Subcutaneous adipose tissue (tissue), 4 donors: Measurements from ENCODE around the gene GRM7. TPM values are rescaled to one million over a fixed set of nuclear protein-coding genes. Genes with fewer than 3 reads are reported as not detected.

ENCODE experiments used
- CTCF ChIP-seq: fragments of 450-650 bp; IDR thresholded peaks from one replicate; pipeline ENCODE4 v1.5.1; 2016; ENCODE audit warnings: low read depth, mild to moderate bottlenecking, control low read depth, antibody characterized with exemption, moderate library complexity
- total RNA-seq, 4 donors: library from RNA; depleted of rRNA; stranded (reverse); fragments of >200 nt; gene quantifications; one replicate each; pipeline ENCODE4 v1.1.0, GENCODE V29; 2016

The GRM7 gene
- total RNA-seq, 4 donors from 2014 or later, result 0.16 to 1.2 (median 0.90) TPM

GRCh38 chr3:7620401-7620800 is 759.5 kb downstream of the GRM7 start:
- no peak for TF ChIP-seq CTCF

GRCh38 chr3:7621046-7621630 is 760.2 kb downstream of the GRM7 start:
- no peak for TF ChIP-seq CTCF

- no peak for TF ChIP-seq CTCF
Measured at GRCh38 chr3:7621651-7622050, 760.7 kb downstream of the GRM7 start.

GRCh38 chr3:7625021-7625420 is 764.1 kb downstream of the GRM7 start:
- no peak for TF ChIP-seq CTCF

- no peak for TF ChIP-seq CTCF
Measured at GRCh38 chr3:7630351-7630911, 769.5 kb downstream of the GRM7 start.

- no peak for TF ChIP-seq CTCF
Measured at GRCh38 chr3:7630925-7631324, 770.0 kb downstream of the GRM7 start.

GRCh38 chr3:7632305-7632704 is 771.4 kb downstream of the GRM7 start:
- no peak for TF ChIP-seq CTCF
